ENCODE results near the gene PF4V1.

PF4V1 gene

GRCh38 chr4:73836373-73837279, 16.5 kb upstream of the PF4V1 start, which contains the start of gene CXCL6:
Gene CXCL6 (plus strand): TSS chr4:73836678. CDS start chr4:73836751, 73 bp downstream.
- DNase-seq (ENCODE audit: low read depth): peak; percentile 20
- no peak for TF ChIP-seq CTCF (IDR thresholded peaks at IDR 0.05; ENCODE audit: insufficient read depth, low read depth, low read length, missing control alignments)
- H3K4me3 ChIP-seq (ENCODE audit: low read length): peak within 1 kb of the TSS; percentile 31

- TF ChIP-seq CTCF (IDR thresholded peaks at IDR 0.05; ENCODE audit: insufficient read depth, low read depth, low read length, missing control alignments): no peak
- no peak for DNase-seq (ENCODE audit: low read depth)
- no peak overlapping the region for H3K4me3 ChIP-seq (ENCODE audit: low read length)
Measured at GRCh38 chr4:73839071-73839470, 14.0 kb upstream of the PF4V1 start.

DNA sequence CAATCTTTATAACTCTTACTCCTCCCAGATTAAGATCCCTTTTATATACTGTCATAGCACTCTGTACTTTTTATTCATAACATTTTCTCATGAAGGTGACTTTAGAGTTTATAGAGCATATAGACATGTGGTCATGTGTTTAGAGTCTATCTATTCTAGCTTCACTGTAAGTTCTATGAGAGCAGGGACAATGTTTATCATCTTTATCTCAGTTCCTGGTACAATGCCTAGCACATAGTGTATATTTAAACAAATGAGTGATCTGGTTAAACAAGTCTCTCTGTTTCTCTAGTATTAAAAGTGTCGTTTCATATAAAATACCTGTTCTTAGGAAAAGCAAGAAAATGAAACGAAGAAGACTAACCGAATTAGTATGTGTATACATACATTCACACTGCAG, 13.4 kb upstream of the PF4V1 start:
- no peak for DNase-seq (ENCODE audit: low read depth)
- H3K4me3 ChIP-seq (ENCODE audit: low read length): no peak overlapping the region
- TF ChIP-seq CTCF (IDR thresholded peaks at IDR 0.05; ENCODE audit: insufficient read depth, low read depth, low read length, missing control alignments): no peak

GRCh38 chr4:73841243-73841925, 11.7 kb upstream of the PF4V1 start:
- no peak for TF ChIP-seq CTCF (IDR thresholded peaks at IDR 0.05; ENCODE audit: insufficient read depth, low read depth, low read length, missing control alignments)
- H3K4me3 ChIP-seq (ENCODE audit: low read length): no peak overlapping the region
- peak; percentile 65 for DNase-seq (ENCODE audit: low read depth)

- H3K4me3 ChIP-seq (ENCODE audit: low read length): no peak overlapping the region
- no peak for TF ChIP-seq CTCF (IDR thresholded peaks at IDR 0.05; ENCODE audit: insufficient read depth, low read depth, low read length, missing control alignments)
- DNase-seq (ENCODE audit: low read depth): no peak
Measured at GRCh38 chr4:73842696-73843095, 10.4 kb upstream of the PF4V1 start.

DNA sequence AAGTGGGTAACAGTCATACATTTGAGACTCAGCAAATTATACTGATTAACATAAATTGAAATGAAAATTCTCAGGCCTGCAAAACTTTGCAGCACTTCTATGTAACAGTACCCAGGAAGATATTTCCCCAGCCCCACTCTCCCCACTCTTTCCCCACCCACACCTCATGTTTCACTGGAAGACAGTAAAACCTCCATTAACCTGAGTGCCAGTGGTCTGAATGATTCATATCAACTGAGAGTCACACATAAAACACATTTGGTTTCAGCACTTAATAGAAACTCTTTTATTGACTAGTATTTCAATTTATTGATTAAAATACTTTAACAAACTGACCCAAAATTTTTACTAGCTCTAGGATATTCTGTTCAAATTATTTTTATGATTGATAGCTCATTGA, 9.7 kb upstream of the PF4V1 start:
- TF ChIP-seq CTCF (IDR thresholded peaks at IDR 0.05; ENCODE audit: insufficient read depth, low read depth, low read length, missing control alignments): no peak
- no peak overlapping the region for H3K4me3 ChIP-seq (ENCODE audit: low read length)
- peak; percentile 39 for DNase-seq (ENCODE audit: low read depth)

Measured in epithelial cell of esophagus (primary cell).